GM20431 (cell line): ENCODE results near the gene CCDC175.

Experiments used
- in situ Hi-C: fragments of 300-500 bp; cut with MseI, MboI; formaldehyde crosslinking; loops from one replicate; pipeline ENCODE4 v1.15.0; 2020; ENCODE audit warnings: low sequenced_read_pairs; ENCODE audit not compliant: unreplicated experiment

CCDC175 gene

DNA sequence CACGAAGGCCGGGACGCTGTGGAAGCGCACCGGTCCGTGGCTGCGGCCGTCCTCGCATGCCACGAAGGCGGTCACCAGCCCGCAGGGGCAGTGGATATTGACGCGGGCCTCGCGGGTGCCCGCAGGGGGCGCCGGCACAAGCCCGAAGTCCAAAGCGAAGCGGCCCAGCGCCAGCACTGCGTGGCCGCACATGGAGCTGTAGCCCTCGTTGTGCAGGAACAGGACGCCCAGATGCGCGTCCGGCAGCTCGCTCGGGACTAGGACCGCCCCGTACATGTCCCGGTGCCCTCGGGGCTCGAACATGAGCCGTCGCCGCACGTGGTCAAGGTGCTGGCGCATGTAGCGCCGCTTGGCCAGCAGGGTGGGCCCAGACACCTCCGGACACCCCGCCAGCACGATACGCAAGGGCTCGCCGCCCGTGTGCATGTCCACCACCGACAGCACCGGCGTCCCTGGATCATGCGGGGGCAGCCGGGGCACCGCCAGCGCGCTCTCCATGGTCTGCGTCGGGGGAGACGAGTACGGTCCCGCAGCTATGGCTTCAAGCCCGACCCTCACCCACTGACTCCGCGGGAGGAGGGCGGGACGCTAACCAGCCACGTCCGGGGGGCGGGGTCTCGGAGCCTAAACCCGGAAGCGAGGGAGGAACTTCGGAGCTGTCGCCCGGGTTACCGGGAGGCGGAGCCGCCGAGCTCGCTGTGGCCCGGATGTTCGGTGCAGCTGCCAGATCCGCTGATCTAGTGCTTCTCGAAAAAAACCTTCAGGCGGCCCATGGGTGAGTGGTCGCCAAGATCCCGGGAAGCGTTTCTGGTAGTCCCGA lies 92.6 kb downstream of the CCDC175 start, which contains the start of the genes JKAMP and L3HYPDH:
Gene JKAMP (plus strand): TSS at position 699 of the 820 bp plus-strand sequence. CDS start 73 bp downstream, at position 772.
Gene L3HYPDH (minus strand): TSS at position 590 of the 820 bp plus-strand sequence. CDS start 92 bp downstream, at position 498.
- in situ Hi-C loops: no loop called here

- in situ Hi-C loops: no loop called here
Measured at GRCh38 chr14:59483363-59483762, 93.2 kb downstream of the CCDC175 start.

- in situ Hi-C loops: no loop called here
Measured at GRCh38 chr14:59482541-59483331, 93.9 kb downstream of the CCDC175 start.

- in situ Hi-C loops: no loop called here
Measured at GRCh38 chr14:59481871-59482540, 94.6 kb downstream of the CCDC175 start.

DNA sequence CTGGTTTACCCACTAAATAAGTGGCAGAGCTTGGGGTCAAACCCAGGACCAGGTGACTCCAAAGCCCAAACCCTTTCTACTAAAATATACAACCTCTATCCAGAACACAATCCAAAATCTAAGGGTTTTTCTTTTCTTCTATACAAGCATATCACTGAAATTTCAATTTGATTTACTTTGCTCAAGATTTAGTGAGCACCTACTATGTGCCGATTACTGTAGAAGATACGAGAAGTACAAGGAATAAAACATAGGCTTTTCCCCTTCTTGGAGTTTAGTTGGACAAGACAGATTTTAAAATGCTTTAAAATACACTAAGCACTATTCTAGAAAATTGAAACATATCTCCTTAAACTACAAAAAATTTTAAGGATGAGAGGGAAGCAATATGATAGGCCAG lies 95.2 kb downstream of the CCDC175 start:
- in situ Hi-C loops: no loop called here

GRCh38 chr14:59480166-59480565 lies 96.4 kb downstream of the CCDC175 start:
- in situ Hi-C loops: no loop called here

DNA sequence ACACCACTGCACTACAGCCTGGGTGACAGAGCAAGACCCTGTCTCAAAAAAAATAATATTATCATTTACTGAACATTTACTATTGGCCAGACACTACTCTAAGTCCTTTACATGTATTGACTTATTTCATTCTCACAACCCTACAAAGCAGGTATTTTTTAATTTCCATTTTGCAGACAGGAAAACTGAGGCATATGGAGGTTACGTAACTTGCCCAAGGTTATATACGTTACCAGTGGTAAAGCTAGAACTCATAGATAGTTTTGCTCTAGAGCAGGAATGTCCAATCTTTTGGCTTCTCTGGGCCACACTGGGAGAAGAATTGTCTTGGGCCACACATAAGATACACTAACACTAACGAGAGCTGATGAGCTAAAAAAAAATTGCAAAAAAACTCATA lies 98.1 kb downstream of the CCDC175 start:
- in situ Hi-C loops: no loop called here

DNA sequence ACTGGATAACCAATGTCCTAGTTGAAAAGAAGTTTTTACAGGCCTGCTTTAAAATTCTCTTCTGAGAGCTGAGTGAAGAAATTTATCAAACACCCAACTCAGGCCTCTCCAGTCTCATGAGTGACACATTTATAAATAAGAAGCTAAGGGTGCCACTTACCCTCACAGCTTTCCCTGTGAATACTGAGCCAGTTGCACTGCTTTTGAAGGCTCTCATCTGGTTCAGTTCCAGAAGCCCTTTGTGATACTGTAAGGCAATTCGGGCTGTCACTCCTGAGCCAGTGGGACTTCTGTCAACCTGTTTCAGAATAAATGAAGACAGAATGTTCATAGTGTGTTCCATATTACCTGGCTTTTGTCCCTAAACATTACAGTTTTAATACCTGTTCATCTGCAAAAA lies 100.9 kb downstream of the CCDC175 start:
- in situ Hi-C loops: no loop called here

GRCh38 chr14:59474172-59474571 lies 102.4 kb downstream of the CCDC175 start:
- in situ Hi-C loops: no loop called here

GRCh38 chr14:59465316-59466135 lies 111.1 kb downstream of the CCDC175 start, which contains the start of gene GPR135:
GPR135 (minus strand) TSS chr14:59465380; CDS start chr14:59465226, 154 bp downstream.
- in situ Hi-C loops: no loop called here

GRCh38 chr14:59464486-59465315 lies 111.9 kb downstream of the CCDC175 start:
- in situ Hi-C loops: no loop called here

- in situ Hi-C loops: no loop called here
Measured at GRCh38 chr14:59463787-59464485, 112.7 kb downstream of the CCDC175 start.

- in situ Hi-C loops: no loop called here
Measured at GRCh38 chr14:59461891-59462290, 114.7 kb downstream of the CCDC175 start.

GRCh38 chr14:59460378-59460777 lies 116.2 kb downstream of the CCDC175 start:
- in situ Hi-C loops: no loop called here

DNA sequence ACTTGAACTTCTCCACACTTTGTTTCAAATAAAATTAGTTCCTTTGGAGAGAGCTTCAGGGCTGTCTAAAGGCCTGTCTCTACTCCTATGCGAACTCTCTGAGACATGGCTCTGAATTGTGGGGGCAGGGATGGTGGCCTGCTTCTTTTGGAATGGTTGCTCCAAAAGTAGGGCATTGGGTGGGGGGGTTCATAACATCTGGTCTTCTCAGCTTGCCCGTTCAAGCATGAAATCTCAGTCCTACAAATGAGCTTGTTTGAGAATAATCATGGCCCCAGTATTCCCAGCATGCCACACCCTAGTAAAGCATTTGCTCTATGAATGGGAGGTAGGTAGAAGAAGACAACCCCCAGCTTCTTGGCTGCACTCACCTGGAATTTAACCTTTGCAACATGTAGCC lies 118.1 kb downstream of the CCDC175 start:
- in situ Hi-C loops: no loop called here

DNA sequence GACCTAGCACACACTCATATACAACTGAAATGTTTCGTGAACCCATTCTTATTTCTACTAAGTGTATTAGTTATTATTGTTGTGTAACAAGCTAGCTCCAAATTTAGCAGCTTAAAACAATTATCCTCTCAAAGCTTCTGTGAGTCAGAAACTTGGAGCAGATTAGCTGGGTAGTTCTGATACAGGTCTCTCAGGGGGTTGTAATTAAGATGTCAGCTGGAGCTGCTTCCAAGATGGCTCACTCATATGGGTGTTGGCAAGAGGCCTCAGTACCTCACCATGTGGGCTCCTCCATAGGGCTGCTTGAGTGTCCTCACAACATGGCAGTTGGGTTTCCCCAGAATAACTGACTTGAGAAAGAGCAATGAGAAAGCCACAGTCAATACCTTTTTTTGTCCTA lies 121.2 kb downstream of the CCDC175 start:
- in situ Hi-C loops: no loop called here
